Measurements from ENCODE around the gene EPSTI1.

Gene EPSTI1

GRCh38 chr13:42907745-42908144 lies 84.3 kb downstream of the EPSTI1 start:
- H3K36me3 ChIP-seq (ENCODE audit: control insufficient read depth in 5 of 5, insufficient read depth in 5 of 5, low read length in 5 of 5) = peaks cover 0 to 15% (median 2%) of the 10 kb centered on the region in 5 donors
- H3K27me3 ChIP-seq (ENCODE audit: control insufficient read depth in 5 of 5, insufficient read depth in 4 of 5, low read length in 5 of 5) = no peaks in the 10 kb centered on the region
- no peak overlapping the region for H3K9ac ChIP-seq (ENCODE audit: low read length in 5 of 5)
- no peak overlapping the region for H3K4me3 ChIP-seq (ENCODE audit: low read depth in 1 of 5, low read length in 5 of 5)
- H3K27ac ChIP-seq (ENCODE audit: low read depth, low read length) = no peak overlapping the region
- H3K9me3 ChIP-seq (ENCODE audit: control insufficient read depth in 5 of 5, low read length in 5 of 5) = no peaks in the 10 kb centered on the region
- H3K4me1 ChIP-seq (ENCODE audit: control insufficient read depth in 5 of 5, insufficient read depth in 5 of 5, low read length in 5 of 5) = no peaks in the 10 kb centered on the region

DNA sequence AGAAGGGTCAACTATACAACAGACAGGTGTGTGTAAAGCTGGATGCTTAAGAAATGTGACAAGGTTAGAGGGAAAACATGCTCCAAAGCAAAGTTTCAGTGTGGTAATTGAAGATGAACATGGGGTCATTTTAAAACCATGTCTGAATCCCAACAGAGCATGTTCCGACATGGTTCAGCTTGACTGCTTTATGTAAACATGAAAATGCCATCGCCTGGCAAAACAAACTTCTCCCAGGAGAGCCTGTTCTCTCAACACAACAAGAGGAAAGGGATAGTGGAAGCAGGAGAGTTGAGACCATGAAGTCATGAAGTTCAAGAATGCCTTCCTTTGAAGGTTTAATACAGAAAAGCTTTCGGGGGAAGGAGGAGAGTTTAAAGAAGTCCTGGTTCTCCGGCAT lies 85.8 kb downstream of the EPSTI1 start:
- Histone ChIP-seq H3K4me1 (ENCODE audit: control insufficient read depth in 5 of 5, insufficient read depth in 5 of 5, low read length in 5 of 5) (no peaks in the 10 kb centered on the region), H3K27ac (ENCODE audit: low read depth, low read length) (no peak overlapping the region), H3K4me3 (ENCODE audit: low read depth in 1 of 5, low read length in 5 of 5) (no peak overlapping the region), H3K36me3 (ENCODE audit: control insufficient read depth in 5 of 5, insufficient read depth in 5 of 5, low read length in 5 of 5) (peaks cover 0 to 12% (median 2%) of the 10 kb centered on the region in 5 donors), H3K9me3 (ENCODE audit: control insufficient read depth in 5 of 5, low read length in 5 of 5) (no peaks in the 10 kb centered on the region), H3K27me3 (ENCODE audit: control insufficient read depth in 5 of 5, insufficient read depth in 4 of 5, low read length in 5 of 5) (no peaks in the 10 kb centered on the region), H3K9ac (ENCODE audit: low read length in 5 of 5) (no peak overlapping the region)

DNA sequence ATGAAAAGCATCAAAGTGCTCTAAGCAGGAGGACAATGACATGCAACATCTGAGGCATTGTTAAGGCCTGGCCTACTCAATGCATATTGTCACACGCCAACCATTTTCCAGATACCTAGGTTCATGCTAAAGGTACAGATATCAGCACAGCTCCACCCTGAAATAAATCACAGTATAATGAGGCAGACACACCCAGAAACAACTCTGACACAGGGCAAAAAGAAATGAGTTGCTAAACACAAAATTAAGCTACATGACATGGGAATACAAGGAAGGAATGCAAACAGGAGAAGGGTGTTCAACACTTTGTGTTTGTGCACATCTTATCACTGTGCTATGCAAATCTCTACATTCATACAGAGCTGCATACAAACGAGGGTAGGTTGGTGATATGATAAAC lies 86.5 kb downstream of the EPSTI1 start:
- H3K9me3 ChIP-seq (ENCODE audit: control insufficient read depth in 5 of 5, low read length in 5 of 5) = no peaks in the 10 kb centered on the region
- H3K4me1 ChIP-seq (ENCODE audit: control insufficient read depth in 5 of 5, insufficient read depth in 5 of 5, low read length in 5 of 5) = no peaks in the 10 kb centered on the region
- peaks cover 0 to 12% (median 2%) of the 10 kb centered on the region in 5 donors for H3K36me3 ChIP-seq (ENCODE audit: control insufficient read depth in 5 of 5, insufficient read depth in 5 of 5, low read length in 5 of 5)
- H3K27ac ChIP-seq (ENCODE audit: low read depth, low read length) = no peak overlapping the region
- no peaks in the 10 kb centered on the region for H3K27me3 ChIP-seq (ENCODE audit: control insufficient read depth in 5 of 5, insufficient read depth in 4 of 5, low read length in 5 of 5)
- no peak overlapping the region for H3K4me3 ChIP-seq (ENCODE audit: low read depth in 1 of 5, low read length in 5 of 5)
- H3K9ac ChIP-seq (ENCODE audit: low read length in 5 of 5) = no peak overlapping the region

DNA sequence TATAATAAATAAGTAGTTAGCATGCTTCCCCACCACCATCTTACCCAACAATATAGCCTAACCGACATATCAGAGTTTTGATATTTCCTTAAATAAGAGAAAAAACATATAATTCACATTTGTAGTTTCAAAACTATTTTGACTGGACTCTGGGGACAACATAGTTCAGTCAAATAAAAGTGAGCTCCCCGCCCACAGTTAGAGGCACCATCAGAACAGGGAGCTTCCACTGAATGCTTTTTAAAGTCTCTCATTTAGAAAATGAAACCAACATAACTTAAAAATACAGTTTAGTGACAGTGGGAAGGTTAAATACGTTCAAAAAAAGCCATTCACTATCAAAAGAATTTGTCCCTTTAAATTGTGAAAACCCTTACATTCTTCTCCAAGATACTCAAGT lies 92.8 kb downstream of the EPSTI1 start:
- H3K9ac ChIP-seq (ENCODE audit: low read length in 5 of 5) = no peak overlapping the region
- H3K4me3 ChIP-seq (ENCODE audit: low read depth in 1 of 5, low read length in 5 of 5) = no peak overlapping the region
- H3K9me3 ChIP-seq (ENCODE audit: control insufficient read depth in 5 of 5, low read length in 5 of 5) = no peaks in the 10 kb centered on the region
- no peaks in the 10 kb centered on the region for H3K27me3 ChIP-seq (ENCODE audit: control insufficient read depth in 5 of 5, insufficient read depth in 4 of 5, low read length in 5 of 5)
- peaks cover 0 to 9% (median 0%) of the 10 kb centered on the region in 5 donors for H3K4me1 ChIP-seq (ENCODE audit: control insufficient read depth in 5 of 5, insufficient read depth in 5 of 5, low read length in 5 of 5)
- no peak overlapping the region for H3K27ac ChIP-seq (ENCODE audit: low read depth, low read length)
- H3K36me3 ChIP-seq (ENCODE audit: control insufficient read depth in 5 of 5, insufficient read depth in 5 of 5, low read length in 5 of 5) = peaks cover 0 to 9% (median 6%) of the 10 kb centered on the region in 5 donors

- H3K4me1 ChIP-seq (ENCODE audit: control insufficient read depth in 5 of 5, insufficient read depth in 5 of 5, low read length in 5 of 5) = peaks cover 0 to 28% (median 14%) of the 10 kb centered on the region in 5 donors
- no peak overlapping the region for H3K9ac ChIP-seq (ENCODE audit: low read length in 5 of 5)
- H3K27me3 ChIP-seq (ENCODE audit: control insufficient read depth in 5 of 5, insufficient read depth in 4 of 5, low read length in 5 of 5) = no peaks in the 10 kb centered on the region
- peaks cover 0 to 10% (median 4%) of the 10 kb centered on the region in 5 donors for H3K36me3 ChIP-seq (ENCODE audit: control insufficient read depth in 5 of 5, insufficient read depth in 5 of 5, low read length in 5 of 5)
- no peaks in the 10 kb centered on the region for H3K9me3 ChIP-seq (ENCODE audit: control insufficient read depth in 5 of 5, low read length in 5 of 5)
- no peak overlapping the region for H3K4me3 ChIP-seq (ENCODE audit: low read depth in 1 of 5, low read length in 5 of 5)
- no peak overlapping the region for H3K27ac ChIP-seq (ENCODE audit: low read depth, low read length)
Measured at GRCh38 chr13:42895776-42896175, 96.3 kb downstream of the EPSTI1 start.

- H3K27ac ChIP-seq (ENCODE audit: low read depth, low read length) = peak overlapping the region; percentile 8
- H3K9me3 ChIP-seq (ENCODE audit: control insufficient read depth in 5 of 5, low read length in 5 of 5) = no peaks in the 10 kb centered on the region
- peaks cover 0 to 10% (median under 1%) of the 10 kb centered on the region in 5 donors for H3K36me3 ChIP-seq (ENCODE audit: control insufficient read depth in 5 of 5, insufficient read depth in 5 of 5, low read length in 5 of 5)
- H3K27me3 ChIP-seq (ENCODE audit: control insufficient read depth in 5 of 5, insufficient read depth in 4 of 5, low read length in 5 of 5) = no peaks in the 10 kb centered on the region
- no peak overlapping the region for H3K4me3 ChIP-seq (ENCODE audit: low read depth in 1 of 5, low read length in 5 of 5)
- peaks cover 0 to 28% (median 14%) of the 10 kb centered on the region in 5 donors for H3K4me1 ChIP-seq (ENCODE audit: control insufficient read depth in 5 of 5, insufficient read depth in 5 of 5, low read length in 5 of 5)
- H3K9ac ChIP-seq (ENCODE audit: low read length in 5 of 5) = no peak overlapping the region
Measured at GRCh38 chr13:42894765-42895243, 97.2 kb downstream of the EPSTI1 start.

GRCh38 chr13:42893214-42893671 lies 98.8 kb downstream of the EPSTI1 start:
- H3K9me3 ChIP-seq (ENCODE audit: control insufficient read depth in 5 of 5, low read length in 5 of 5) = no peaks in the 10 kb centered on the region
- H3K27ac ChIP-seq (ENCODE audit: low read depth, low read length) = no peak overlapping the region
- peaks cover 0 to 28% (median 14%) of the 10 kb centered on the region in 5 donors for H3K4me1 ChIP-seq (ENCODE audit: control insufficient read depth in 5 of 5, insufficient read depth in 5 of 5, low read length in 5 of 5)
- no peak overlapping the region for H3K9ac ChIP-seq (ENCODE audit: low read length in 5 of 5)
- H3K4me3 ChIP-seq (ENCODE audit: low read depth in 1 of 5, low read length in 5 of 5) = no peak overlapping the region
- H3K36me3 ChIP-seq (ENCODE audit: control insufficient read depth in 5 of 5, insufficient read depth in 5 of 5, low read length in 5 of 5) = peaks cover 0 to 15% (median 3%) of the 10 kb centered on the region in 5 donors
- H3K27me3 ChIP-seq (ENCODE audit: control insufficient read depth in 5 of 5, insufficient read depth in 4 of 5, low read length in 5 of 5) = no peaks in the 10 kb centered on the region

DNA sequence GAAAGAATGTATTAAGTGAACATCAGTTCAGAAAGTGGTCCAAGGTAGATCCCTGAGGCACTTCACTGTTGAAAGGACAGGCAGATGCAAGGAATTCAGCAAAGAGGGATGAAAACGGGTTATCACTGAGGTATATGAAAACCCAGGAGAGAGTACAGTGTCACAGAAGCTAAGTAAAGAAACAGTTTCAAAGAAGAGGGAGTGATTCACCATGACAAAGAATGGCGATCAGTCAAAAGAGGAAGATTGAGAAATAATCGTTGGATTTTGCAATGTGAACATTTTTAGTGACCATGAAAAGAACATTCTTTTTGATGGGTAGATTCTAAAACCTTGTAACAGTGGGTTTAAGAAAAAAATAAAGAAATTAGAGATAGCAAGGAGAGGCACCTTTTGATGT lies 99.3 kb downstream of the EPSTI1 start:
- Histone ChIP-seq H3K4me1 (ENCODE audit: control insufficient read depth in 5 of 5, insufficient read depth in 5 of 5, low read length in 5 of 5) (peaks cover 0 to 28% (median 14%) of the 10 kb centered on the region in 5 donors), H3K36me3 (ENCODE audit: control insufficient read depth in 5 of 5, insufficient read depth in 5 of 5, low read length in 5 of 5) (peaks cover 0 to 15% (median 6%) of the 10 kb centered on the region in 5 donors), H3K4me3 (ENCODE audit: low read depth in 1 of 5, low read length in 5 of 5) (no peak overlapping the region), H3K9ac (ENCODE audit: low read length in 5 of 5) (no peak overlapping the region), H3K27ac (ENCODE audit: low read depth, low read length) (no peak overlapping the region), H3K9me3 (ENCODE audit: control insufficient read depth in 5 of 5, low read length in 5 of 5) (no peaks in the 10 kb centered on the region), H3K27me3 (ENCODE audit: control insufficient read depth in 5 of 5, insufficient read depth in 4 of 5, low read length in 5 of 5) (no peaks in the 10 kb centered on the region)

- Histone ChIP-seq H3K9me3 (ENCODE audit: control insufficient read depth in 5 of 5, low read length in 5 of 5) (no peaks in the 10 kb centered on the region), H3K27me3 (ENCODE audit: control insufficient read depth in 5 of 5, insufficient read depth in 4 of 5, low read length in 5 of 5) (no peaks in the 10 kb centered on the region), H3K4me1 (ENCODE audit: control insufficient read depth in 5 of 5, insufficient read depth in 5 of 5, low read length in 5 of 5) (peaks cover 0 to 28% (median 14%) of the 10 kb centered on the region in 5 donors), H3K27ac (ENCODE audit: low read depth, low read length) (no peak overlapping the region), H3K4me3 (ENCODE audit: low read depth in 1 of 5, low read length in 5 of 5) (no peak overlapping the region), H3K9ac (ENCODE audit: low read length in 5 of 5) (no peak overlapping the region), H3K36me3 (ENCODE audit: control insufficient read depth in 5 of 5, insufficient read depth in 5 of 5, low read length in 5 of 5) (peaks cover 0 to 18% (median 4%) of the 10 kb centered on the region in 5 donors)
Measured at GRCh38 chr13:42891591-42891990, 100.5 kb downstream of the EPSTI1 start.

GRCh38 chr13:42885325-42885724 lies 106.7 kb downstream of the EPSTI1 start:
- no peak overlapping the region for H3K9ac ChIP-seq (ENCODE audit: low read length in 5 of 5)
- H3K27me3 ChIP-seq (ENCODE audit: control insufficient read depth in 5 of 5, insufficient read depth in 4 of 5, low read length in 5 of 5) = no peaks in the 10 kb centered on the region
- no peaks in the 10 kb centered on the region for H3K9me3 ChIP-seq (ENCODE audit: control insufficient read depth in 5 of 5, low read length in 5 of 5)
- peaks cover 6 to 23% (median 17%) of the 10 kb centered on the region in 5 donors for H3K4me1 ChIP-seq (ENCODE audit: control insufficient read depth in 5 of 5, insufficient read depth in 5 of 5, low read length in 5 of 5)
- H3K27ac ChIP-seq (ENCODE audit: low read depth, low read length) = no peak overlapping the region
- H3K4me3 ChIP-seq (ENCODE audit: low read depth in 1 of 5, low read length in 5 of 5) = no peak overlapping the region
- peaks cover 0 to 14% (median 4%) of the 10 kb centered on the region in 5 donors for H3K36me3 ChIP-seq (ENCODE audit: control insufficient read depth in 5 of 5, insufficient read depth in 5 of 5, low read length in 5 of 5)
